HG03103 (cell line): ENCODE results near the gene RAP2A.

Source experiments
- ATAC-seq: cut with Tn5 transposase; IDR thresholded peaks from one replicate; pipeline ENCODE4 v1.9.1; 2021; ENCODE audit warnings: low read depth; ENCODE audit not compliant: unreplicated experiment

The RAP2A gene

DNA sequence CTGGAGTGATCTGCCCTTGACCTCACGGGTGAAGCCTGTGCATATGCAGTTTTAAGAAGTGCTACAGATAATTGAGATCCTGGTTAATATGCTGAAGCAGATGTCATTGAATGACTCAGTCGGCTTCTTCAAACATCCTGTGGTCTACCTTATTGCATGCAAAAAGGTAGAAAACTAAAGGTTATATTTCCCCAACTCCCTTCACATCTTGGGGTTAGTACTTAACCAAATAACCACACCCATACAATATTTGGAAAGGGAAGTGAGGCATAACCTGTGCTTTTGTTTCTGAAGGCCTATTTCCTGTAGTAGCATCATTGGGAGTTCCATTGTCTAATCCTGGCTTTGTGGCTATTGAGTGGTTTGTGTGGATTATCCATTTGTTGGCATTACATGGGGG, 58.3 kb downstream of the RAP2A start:
- ATAC-seq, result no peak

DNA sequence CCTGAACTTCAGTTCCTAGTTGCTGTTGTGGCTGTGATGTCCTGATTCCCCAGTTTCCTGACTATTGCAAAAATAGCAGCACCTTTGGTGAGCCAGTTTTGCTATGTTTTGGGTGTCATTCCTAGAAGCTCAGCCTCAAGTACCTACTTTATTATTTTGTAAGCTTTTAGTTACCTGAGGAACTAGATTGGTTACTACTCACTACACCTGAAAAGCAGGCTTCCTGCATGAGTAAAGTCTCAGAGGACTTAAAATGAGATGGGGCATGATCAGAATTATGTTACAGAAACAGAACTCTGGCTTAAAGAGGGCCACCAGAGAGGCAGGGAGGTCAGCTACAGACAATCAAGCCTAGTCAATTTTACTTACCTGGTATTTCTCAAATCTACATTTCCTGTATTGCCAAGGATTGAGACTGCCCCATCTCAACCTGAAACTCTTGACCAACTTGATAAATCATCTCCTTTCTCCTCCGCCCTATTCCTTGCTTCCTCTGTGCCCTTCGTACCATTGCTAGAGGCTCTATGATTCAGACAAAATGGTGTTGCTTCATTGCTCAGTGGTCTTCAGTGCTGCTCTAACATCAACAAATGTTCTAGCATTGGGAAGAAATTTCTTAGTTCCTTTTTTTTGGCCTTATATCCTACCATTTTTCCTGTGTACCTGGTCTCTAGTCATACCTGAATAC, 58.9 kb downstream of the RAP2A start:
- ATAC-seq, result no peak

DNA sequence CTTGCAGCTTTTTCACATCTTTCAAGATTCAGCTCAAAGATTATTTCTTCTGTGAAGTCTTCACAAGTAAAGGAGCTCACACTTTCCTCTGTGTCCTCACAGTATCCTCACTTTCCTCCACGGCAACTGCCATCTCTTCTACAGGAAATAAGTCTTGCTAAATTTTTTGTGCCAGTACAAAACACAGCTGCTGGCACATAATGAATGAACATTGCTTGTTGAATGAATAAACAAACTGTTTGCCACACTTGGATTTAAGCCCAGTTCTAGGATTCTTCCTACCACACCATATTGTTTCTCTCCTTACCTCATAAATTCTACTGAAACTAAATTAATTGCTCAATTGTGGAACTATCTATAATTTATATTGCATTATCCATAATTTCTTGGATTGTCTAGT, 59.5 kb downstream of the RAP2A start:
- ATAC-seq, result no peak

DNA sequence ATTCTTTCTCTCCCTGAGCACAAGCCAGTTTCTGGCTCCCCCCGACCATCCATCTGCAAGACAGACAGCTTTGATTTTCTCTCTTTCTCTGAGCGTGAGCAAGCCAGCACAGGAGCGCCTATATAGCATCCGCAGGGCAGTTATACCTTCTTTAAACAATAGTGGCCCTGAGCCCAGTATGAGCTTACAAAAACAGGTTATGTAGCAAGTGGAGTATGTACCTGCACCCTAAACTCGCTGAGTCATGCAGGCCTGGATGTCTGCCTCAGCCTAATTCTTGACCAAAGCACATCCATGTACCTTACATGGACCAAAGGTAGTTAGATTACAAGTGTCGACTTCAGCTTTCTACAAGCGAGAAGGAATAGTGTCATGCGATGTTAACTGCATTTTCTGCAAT, 61.7 kb downstream of the RAP2A start:
- ATAC-seq, result no peak

DNA sequence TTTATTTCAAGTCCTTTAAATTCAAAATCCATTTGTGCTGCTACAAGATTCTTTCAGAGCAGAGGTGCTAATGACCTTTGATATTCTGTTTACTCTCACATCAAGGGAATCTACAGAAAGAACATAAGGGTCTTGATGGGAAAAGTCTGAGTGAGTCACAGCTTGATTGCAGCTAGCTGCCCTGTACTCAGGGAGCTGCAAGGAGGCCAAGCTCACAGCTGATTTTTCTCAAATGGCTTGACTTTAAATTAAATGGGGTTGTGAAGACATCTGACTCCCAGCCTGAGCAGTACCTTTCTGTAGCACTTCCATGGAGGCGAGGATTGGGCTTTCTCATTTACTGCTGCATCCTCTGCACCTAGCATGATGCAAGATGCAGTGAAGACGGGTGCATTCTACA, 62.5 kb downstream of the RAP2A start:
- no peak for ATAC-seq

DNA sequence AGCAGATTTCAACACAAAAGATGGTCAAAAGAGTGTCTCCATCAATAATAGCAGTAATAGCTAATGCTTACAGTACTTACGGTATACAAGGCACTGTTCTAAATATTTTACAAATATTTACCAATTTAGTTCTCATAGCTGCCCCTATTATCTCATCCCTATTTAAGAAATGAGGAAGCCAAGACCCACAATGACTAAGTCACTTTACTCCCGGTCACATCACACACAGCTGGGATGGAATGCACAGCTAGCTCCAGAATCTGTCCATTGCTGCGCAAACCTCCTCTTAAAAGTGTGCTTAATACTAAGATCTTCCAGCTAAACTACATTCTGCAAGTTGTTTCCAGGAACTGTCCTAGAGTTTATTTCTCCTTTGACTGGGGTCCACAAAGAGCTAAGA, 63.4 kb downstream of the RAP2A start:
- ATAC-seq, result no peak

DNA sequence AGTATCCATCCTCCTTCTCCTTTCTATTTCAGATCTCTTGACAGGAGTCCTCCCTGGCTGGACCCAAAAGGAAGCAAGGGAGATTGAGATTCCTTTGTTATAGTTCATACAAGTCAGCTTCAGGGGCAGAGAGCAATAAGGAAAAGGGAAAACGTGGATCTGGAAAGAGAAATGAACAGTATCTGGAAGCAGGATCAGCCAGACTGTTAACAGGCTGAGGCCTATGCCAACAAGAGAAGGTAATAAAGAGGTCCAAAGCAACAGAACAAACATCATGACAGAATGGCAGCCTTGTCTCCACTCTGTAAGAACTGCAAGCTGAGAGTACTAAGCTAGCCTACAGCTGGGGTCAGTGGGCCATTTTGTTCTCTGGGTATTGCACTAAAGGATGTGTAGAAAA, 64.5 kb downstream of the RAP2A start:
- no peak for ATAC-seq

DNA sequence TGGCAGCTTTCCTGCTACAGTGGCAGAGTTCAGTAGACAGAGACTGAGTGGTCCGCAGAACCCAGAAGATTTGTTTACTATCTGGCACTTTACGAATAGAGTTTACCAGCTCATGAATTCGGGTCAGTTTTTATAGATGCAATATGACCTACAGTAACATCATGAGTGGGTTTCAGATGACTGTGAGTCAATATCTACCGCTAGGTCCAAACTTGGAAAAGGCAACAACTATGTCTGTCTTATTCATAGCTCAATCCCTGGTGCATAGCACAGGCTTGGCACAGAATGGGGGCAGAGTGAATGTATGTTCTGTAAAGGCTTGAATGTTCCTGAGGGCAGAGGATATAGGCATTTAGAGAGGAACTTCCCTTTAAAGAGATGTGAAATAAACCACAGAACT, 65.2 kb downstream of the RAP2A start:
- no peak for ATAC-seq

DNA sequence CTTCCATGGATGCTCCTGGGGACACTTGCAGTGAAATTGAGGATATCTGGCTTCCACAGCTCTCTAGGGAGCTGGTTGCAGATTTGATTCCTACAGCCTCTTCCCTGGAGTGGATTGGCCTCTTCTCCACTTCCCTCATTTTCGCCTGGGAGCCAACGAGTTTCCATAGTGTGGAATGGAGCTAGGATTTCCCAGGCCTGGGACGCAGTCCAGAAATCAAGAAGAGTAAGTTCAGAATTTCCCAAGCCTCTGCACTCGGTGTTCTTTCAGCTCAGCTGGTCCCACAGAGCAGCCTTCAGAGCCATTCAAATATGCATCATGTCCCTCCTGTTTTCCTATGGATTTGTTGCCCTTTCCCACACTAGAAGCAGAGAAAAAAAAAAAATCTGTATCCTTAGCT, 68.2 kb downstream of the RAP2A start:
- no peak for ATAC-seq

DNA sequence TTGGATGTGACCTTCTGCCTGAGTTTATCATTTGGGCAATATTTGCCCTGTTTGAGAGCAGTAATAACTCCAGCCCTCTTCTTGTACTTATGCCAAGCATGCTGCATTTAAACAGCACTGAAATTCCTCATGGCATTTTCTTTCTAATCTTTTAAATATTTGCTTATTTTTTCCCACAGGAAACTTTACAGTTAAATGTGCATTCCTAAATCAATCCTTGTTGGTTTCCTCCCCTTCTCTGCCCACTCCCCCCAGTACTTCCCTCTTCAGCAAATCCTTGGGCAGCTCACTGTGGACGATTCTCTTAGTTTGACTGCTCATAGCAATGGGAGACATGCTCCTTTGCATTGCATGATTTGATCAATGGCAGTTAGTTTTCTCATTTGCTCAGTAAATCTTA, 68.7 kb downstream of the RAP2A start:
- no peak for ATAC-seq

DNA sequence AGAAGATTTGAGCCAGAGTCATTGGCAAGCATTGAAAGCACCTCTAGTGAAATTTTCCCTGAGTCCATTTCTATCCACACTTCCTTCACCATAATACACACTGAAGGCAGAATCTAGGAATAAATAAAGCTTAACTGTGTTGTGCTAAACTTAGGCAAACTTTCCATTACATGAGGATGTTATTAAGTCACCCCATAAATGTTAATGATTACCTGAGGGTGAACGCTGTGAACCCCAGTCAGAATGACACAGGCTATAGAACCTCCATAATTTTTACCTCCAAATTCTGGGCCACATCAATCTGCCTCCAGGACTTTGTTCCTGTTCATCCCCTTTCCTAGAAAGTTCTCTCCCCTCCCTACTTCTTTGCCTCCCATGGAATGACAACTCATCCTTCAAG, 71.0 kb downstream of the RAP2A start:
- ATAC-seq, result no peak

DNA sequence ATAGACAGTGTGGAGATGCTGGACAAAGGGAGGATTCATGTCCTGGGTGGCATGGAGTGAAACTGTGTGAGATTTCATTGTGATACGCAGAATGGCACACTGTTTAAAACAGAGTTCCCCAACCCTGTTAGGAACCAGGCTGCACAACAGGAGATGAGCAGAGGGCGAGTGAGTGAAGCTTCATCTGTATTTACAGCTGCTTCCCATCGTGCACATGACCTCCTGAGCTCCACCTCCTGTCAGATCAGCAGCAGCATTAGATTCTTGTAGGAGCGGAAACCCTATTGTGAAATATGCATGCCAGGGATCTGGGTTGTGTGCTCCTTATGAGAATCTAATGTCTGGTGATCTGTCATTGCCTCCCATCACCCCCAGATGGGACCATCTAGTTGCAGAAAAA, 72.5 kb downstream of the RAP2A start:
- no peak for ATAC-seq

DNA sequence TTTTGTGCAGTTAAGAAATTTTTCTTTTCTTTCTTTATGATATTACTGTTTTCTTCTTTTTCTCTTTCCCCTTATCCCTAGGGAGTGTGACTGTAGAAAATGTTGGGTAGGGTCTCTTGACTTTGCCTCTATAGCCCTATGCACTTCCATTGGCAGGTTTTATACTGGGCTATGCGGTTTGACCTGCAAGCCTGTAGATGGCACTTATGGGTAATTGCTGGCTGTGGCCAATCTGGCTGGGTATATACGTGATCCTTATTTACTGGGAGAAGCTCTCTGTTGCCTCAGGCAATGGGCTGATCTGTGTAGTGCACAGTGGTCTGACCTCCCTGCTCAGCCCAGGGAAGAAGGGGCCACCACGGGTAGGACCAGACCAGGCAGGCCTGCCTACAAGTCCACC, 78.8 kb downstream of the RAP2A start:
- no peak for ATAC-seq

DNA sequence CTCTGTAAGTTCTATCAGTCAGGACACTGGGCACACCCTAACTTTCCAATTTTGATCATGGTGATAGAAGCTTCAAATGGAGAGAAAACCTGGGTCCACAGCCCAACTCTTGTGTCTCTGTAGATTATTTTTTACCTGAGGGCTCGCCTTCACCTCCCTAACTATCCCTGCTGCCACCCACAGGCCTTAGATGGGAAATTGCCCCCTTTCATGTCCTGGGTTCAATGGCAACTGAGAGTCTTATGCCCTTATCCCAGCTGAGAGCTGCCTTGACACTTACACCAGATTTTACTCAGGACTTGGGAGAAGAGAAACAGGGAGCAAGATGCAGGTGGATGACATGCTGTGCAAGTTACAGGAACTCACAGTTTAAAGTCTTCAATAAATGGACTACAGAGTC, 81.7 kb downstream of the RAP2A start:
- ATAC-seq, result no peak

DNA sequence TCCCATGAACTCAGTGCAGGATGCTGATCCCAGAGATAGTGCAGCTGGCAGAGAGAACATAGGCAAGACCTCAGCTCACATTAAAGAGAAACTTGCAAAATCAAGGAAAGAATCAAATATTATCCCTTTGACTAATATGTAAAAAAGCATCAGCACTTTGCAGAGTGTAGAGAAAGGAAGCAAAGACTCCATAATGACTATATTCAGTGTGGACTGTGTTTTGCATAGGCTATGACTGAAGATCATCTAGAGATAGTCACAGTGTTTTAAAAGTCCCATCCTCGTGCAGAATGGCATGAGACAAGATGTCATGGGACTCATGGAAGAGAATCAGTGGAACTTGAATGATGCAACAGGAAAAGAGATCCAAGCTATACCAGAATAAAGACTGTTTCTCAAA, 84.0 kb downstream of the RAP2A start:
- no peak for ATAC-seq
